ENCODE results near the gene TSPAN31. TPM values are rescaled to one million over a fixed set of nuclear protein-coding genes. Genes with fewer than 3 reads are reported as not detected.

Gene TSPAN31
- total and polyA plus RNA-seq, 9 of the 15 experiments (the other 6 are each of a cell fraction or from before 2014, with no cell fraction given), result 11.3 to 26.4 (median 14.3) TPM

- no peaks in the 10 kb centered on the region for H4K20me1 ChIP-seq (replicated peaks; ENCODE audit: control insufficient read depth, insufficient read depth, low read length)
- POLR2A ChIA-PET, result no interaction called here
- no peak overlapping the region for H3K4me2 ChIP-seq (ENCODE audit: insufficient read depth, low read length)
- peaks cover 9 to 12% of the 10 kb centered on the region in 2 experiments; a peak in 4 of 5 replicates for H3K4me1 ChIP-seq (replicated peaks in 1 of 2; ENCODE audit: control insufficient read depth in 2 of 2, insufficient read depth in 2 of 2, low read length in 2 of 2)
- H3K9me3 ChIP-seq (replicated peaks; ENCODE audit: control insufficient read depth, insufficient read depth, low read depth, low read length), result no peaks in the 10 kb centered on the region
- DNase-seq (ENCODE audit: extremely low read depth in 1 of 4, low spot score in 3 of 4) (no peak), FAIRE-seq (no peak), ATAC-seq (no peak)
- H3K27me3 ChIP-seq (ENCODE audit: control insufficient read depth in 2 of 2, insufficient read depth in 2 of 2, low read length in 2 of 2), result no peaks in the 10 kb centered on the region
- intact Hi-C loops (cut with micrococcal nuclease), result no loop called here
- no peak overlapping the region; a peak in 1 of 4 replicates for H3K9ac ChIP-seq (ENCODE audit: insufficient read depth in 1 of 2, low read depth in 2 of 2, low read length in 2 of 2)
- BruUV-seq (replicated peaks), result no TSS peak
- H3K79me2 ChIP-seq (ENCODE audit: control insufficient read depth, insufficient read depth, low read length), result peaks cover 14% of the 10 kb centered on the region
- in situ Hi-C loops (cut with MboI), result no loop called here
- no peaks in the 10 kb centered on the region for H3K9me1 ChIP-seq (ENCODE audit: control insufficient read depth, insufficient read depth, low read length)
- CTCF ChIA-PET (ENCODE audit: low intra/inter-chr PET ratio), result interaction anchor here (0.8 kb wide), 1 partner anchor 128 kb away, joined by 6 read pairs; no protein-coding TSS in a partner anchor
- no peak overlapping the region for H3K27ac ChIP-seq (ENCODE audit: extremely low read depth, low read depth, low read length)
- H2AFZ ChIP-seq (ENCODE audit: low read depth, low read length), result no peak overlapping the region
- no peak overlapping the region for H3K4me3 ChIP-seq
- WGBS (ENCODE audit: insufficient coverage, low coverage, missing lambda C conversion rate), result 80% methylated on average over 7 of the region's 7 CpGs
- peaks cover 23% of the 10 kb centered on the region; the same call in 2 of the 3 replicates for H3K36me3 ChIP-seq (ENCODE audit: control insufficient read depth, insufficient read depth, low read length)
- TF ChIP-seq MBD2 (IDR thresholded peaks at IDR 0.05; ENCODE audit: borderline replicate concordance, low read depth) (no peak), BCLAF1 (IDR thresholded peaks at IDR 0.05; ENCODE audit: borderline replicate concordance in 1 of 2, control insufficient read depth in 1 of 2, low read depth in 2 of 2, low read length in 1 of 2) (no peak), POLR2AphosphoS2 (IDR thresholded peaks at IDR 0.05; ENCODE audit: low read length) (no peak), ZNF140 (CRISPR knock-in tag; IDR thresholded peaks at IDR 0.05) (no peak), ESRRA (IDR thresholded peaks at IDR 0.05; ENCODE audit: borderline replicate concordance, low read depth) (no peak), MAFG (tag; conservative IDR thresholded peaks at IDR 0.05) (no peak), ZNF124 (CRISPR knock-in tag; IDR thresholded peaks at IDR 0.05) (no peak), CTCF (IDR thresholded peaks at IDR 0.05 in 2 of 3, conservative IDR thresholded peaks at IDR 0.05 in 1 of 3; ENCODE audit: insufficient read depth in 2 of 3, low read depth in 1 of 3, low read length in 3 of 3) (no peak), ZBTB43 (CRISPR knock-in tag; IDR thresholded peaks at IDR 0.05) (no peak), FOXP1 (CRISPR knock-in tag; IDR thresholded peaks at IDR 0.05) (no peak)
Measured at GRCh38 chr12:57777367-57777766, 32.5 kb downstream of the TSPAN31 start.

Data from K562 (cell line).